ENCODE data around the gene GPR63.

The GPR63 gene

DNA sequence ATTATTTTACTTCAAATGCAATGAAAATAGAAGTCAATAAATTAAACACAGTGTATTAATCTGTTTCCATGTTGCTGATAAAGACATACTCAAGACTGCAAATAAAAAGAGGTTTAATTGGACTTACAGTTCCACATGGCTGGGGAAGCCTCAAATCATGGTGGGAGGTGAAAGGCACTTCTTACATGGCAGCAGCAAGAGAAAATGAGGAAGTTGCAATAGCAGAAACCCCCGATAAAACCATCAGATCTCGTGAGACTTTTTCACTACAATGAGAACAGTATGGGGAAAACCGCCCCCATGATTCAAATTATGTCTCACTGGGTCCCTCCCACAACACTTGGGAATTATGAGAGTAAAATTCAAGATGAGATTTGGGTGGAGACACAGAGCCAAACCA is 82.2 kb downstream of the GPR63 start:
- DNase-seq (ENCODE audit: low spot score): no peak

DNA sequence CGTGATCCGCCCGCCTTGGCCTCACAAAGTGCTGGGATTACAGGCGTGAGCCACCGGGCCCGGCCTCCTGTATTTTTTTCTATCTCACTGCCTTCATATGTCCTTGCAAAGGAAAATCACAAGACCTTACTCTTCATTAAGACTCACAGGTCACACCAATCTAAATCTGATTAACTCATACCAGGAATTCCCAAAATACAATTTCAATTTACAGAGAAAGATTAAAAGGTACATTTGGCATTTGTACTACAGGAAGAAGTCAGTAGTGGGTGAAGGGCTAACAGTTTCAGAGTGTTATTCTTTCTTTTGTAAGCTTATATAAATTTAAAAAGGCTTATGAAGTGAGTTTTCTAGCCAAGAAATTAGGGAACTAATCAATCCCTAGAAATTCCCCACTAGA is 87.4 kb downstream of the GPR63 start:
- DNase-seq (ENCODE audit: low spot score): no peak
